GM12892 (cell line): ENCODE data around the gene CEMIP. TPM values are rescaled to one million over a fixed set of nuclear protein-coding genes. Genes with fewer than 3 reads are reported as not detected.

Experiments used
- DNase-seq: peaks from one replicate; pipeline ENCODE4 v3.0.0; 2011; ENCODE audit not compliant: insufficient read length
- FAIRE-seq: peaks from 2 replicates; lab custom pipeline; 2011; peaks lifted over from hg19 to GRCh38; lab: Jason Lieb, UNC
- POLR2A ChIP-seq: IDR thresholded peaks from 2 replicates; pipeline ENCODE4 v1.6.1; 2011; ENCODE audit warnings: low read depth, low read length, control low read depth
- POLR2AphosphoS5 ChIP-seq: IDR thresholded peaks from 2 replicates; pipeline ENCODE4 v1.6.1; 2011; ENCODE audit warnings: low read depth, low read length, control low read depth
- TAF1 ChIP-seq: IDR thresholded peaks from 2 replicates; pipeline ENCODE4 v1.6.1; 2011; ENCODE audit warnings: low read depth, mild to moderate bottlenecking, control low read depth, low read length, borderline replicate concordance
- polyA plus RNA-seq: library from polyadenylated mRNA; unstranded; fragments of >200 nt; gene quantifications from one replicate; pipeline ENCODE4 v1.2.1, GENCODE V29; 2012; ENCODE audit warnings: missing spikeins, inconsistent platforms; ENCODE audit not compliant: missing spikeins

The CEMIP gene, protein sequence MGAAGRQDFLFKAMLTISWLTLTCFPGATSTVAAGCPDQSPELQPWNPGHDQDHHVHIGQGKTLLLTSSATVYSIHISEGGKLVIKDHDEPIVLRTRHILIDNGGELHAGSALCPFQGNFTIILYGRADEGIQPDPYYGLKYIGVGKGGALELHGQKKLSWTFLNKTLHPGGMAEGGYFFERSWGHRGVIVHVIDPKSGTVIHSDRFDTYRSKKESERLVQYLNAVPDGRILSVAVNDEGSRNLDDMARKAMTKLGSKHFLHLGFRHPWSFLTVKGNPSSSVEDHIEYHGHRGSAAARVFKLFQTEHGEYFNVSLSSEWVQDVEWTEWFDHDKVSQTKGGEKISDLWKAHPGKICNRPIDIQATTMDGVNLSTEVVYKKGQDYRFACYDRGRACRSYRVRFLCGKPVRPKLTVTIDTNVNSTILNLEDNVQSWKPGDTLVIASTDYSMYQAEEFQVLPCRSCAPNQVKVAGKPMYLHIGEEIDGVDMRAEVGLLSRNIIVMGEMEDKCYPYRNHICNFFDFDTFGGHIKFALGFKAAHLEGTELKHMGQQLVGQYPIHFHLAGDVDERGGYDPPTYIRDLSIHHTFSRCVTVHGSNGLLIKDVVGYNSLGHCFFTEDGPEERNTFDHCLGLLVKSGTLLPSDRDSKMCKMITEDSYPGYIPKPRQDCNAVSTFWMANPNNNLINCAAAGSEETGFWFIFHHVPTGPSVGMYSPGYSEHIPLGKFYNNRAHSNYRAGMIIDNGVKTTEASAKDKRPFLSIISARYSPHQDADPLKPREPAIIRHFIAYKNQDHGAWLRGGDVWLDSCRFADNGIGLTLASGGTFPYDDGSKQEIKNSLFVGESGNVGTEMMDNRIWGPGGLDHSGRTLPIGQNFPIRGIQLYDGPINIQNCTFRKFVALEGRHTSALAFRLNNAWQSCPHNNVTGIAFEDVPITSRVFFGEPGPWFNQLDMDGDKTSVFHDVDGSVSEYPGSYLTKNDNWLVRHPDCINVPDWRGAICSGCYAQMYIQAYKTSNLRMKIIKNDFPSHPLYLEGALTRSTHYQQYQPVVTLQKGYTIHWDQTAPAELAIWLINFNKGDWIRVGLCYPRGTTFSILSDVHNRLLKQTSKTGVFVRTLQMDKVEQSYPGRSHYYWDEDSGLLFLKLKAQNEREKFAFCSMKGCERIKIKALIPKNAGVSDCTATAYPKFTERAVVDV (N-terminal part only)
- polyA plus RNA-seq: 0.87 TPM

DNA sequence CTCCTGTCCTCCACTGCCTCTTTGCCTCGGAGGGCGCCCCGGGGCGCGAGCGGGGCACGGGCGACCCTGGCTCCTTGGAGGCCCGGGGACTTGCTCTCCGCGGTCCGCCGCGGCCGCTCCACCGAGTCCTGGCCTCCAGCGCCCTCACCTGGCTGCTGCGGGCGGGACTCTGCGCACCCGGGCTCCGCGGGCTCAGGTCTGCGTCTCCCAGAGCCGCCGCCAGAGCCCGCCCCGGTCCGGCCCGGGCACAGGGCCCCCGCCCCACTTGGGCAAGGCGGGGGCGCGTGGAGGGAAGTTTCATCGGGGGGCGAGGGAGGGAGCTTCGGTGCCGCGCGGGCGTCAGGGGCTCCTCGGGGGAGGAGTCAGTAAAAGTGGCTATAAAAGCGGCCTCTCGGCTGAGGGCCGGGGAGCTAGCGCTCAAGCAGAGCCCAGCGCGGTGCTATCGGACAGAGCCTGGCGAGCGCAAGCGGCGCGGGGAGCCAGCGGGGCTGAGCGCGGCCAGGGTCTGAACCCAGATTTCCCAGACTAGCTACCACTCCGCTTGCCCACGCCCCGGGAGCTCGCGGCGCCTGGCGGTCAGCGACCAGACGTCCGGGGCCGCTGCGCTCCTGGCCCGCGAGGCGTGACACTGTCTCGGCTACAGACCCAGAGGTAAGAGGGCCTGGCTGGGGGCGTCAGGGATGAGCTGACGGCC, at the start of gene CEMIP:
TSS of gene CEMIP (plus strand) at position 407 of the 694 bp plus-strand sequence. CDS start 94,510 bp downstream, outside the sequence.
- FAIRE-seq: no peak
- peak; percentile 40 for DNase-seq
- TF ChIP-seq POLR2A (no peak), POLR2AphosphoS5 (no peak), TAF1 (no peak)

DNA sequence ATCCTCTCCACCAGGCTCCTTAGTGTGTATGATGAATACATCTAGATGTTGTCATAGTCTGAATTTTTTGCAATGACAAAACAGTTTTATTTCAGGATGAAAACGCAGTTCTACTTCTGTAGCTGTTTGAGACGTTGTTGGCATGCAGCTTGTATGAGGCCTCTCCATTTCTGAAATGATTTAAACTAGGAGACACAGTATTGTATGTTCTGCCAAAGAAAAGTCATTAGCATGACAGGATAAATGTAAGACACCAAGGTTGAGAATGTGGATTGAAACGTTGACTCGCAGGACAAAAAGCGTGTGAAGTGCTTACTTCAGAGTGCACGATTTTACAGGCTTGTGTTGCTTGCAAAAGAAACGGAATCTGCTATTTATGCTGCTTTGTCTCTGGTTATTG, 48.8 kb upstream of the CEMIP start:
- no peak for FAIRE-seq
- DNase-seq: no peak
- no peak for TF ChIP-seq TAF1

DNA sequence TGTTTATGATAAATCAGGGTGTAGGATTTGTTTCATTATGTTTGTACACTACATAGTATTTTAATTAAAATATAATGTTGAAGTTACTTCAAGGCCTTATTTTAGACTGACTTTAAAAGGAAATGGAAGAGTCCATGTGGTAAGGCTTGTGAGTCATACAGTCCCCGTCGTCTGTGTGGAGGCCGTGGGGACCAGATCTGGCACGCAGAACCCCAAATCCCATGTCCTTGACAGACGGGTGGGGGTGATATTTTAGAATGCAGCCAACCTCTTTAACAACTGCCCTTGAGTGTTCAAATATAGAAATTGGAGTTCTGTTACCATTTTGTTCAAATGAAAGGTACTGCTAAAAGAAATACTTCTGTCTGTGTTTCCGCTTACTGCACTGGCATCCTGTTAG, 48.2 kb upstream of the CEMIP start:
- DNase-seq (no peak), FAIRE-seq (no peak)
- no peak for TF ChIP-seq POLR2A
- TF ChIP-seq POLR2AphosphoS5: no peak
- no peak for TF ChIP-seq TAF1

DNA sequence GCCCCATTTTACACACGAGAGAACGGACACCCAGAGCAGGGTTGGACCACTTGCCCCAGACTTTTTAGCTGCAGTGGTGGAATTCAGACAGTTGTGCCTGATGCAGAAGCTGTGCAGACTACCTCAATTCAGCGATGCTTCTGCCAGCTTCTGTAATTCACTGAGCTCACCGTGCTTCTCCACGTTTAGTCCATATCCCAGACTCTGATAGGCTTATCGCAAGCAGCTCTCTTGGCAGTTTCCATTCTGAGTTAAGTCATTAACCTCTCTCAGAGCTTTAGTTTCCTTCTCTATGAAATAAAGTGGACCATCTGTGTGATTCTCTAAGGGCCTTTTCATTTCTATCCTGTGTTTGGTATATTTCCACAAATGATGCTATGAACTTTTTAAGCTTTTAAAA, 47.0 kb upstream of the CEMIP start:
- no peak for TF ChIP-seq TAF1
- no peak for TF ChIP-seq POLR2A
- no peak for DNase-seq
- FAIRE-seq: no peak

DNA sequence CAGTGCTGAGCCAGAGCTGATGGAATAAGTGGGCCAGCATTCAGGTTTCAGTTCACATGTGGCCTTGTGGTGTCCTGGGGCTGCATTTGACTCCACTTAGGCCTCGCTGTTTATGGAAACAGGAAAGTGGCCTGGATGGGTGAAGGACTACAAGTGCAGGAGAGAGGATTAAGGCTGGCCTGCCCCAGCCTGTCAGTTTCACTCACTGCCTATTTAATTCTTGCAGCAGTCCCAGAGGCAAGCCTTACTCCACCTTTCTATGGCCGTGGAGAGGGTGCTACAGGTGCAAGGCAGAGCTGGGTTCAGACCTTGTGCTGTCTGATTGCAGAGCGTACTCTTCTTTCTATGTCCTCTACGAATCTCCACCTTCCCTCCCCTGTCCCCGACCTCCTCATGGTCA, 46.4 kb upstream of the CEMIP start:
- no peak for TF ChIP-seq POLR2AphosphoS5
- TF ChIP-seq TAF1: no peak
- TF ChIP-seq POLR2A: no peak
- FAIRE-seq (no peak), DNase-seq (no peak)

DNA sequence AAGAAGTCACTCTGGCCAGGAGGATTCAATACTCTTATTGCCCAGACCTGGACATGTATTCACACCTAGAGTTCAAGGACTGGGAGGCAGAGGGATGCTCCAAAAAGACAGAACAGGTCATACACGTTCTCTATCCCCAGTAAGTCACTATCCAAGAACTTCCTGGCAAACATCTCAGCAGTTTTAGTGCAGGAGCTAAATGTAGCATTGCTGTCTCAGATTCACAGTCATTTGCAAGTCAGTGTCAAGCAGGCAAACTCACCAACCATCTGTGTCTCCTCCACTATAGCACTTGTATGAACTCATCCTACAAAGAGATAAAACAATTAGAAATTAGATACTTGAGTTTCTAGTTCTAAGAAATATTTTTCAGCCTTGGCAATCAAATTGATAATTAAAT, 45.7 kb upstream of the CEMIP start:
- no peak for DNase-seq
- FAIRE-seq: no peak
- TF ChIP-seq POLR2A (no peak), POLR2AphosphoS5 (no peak), TAF1 (no peak)

DNA sequence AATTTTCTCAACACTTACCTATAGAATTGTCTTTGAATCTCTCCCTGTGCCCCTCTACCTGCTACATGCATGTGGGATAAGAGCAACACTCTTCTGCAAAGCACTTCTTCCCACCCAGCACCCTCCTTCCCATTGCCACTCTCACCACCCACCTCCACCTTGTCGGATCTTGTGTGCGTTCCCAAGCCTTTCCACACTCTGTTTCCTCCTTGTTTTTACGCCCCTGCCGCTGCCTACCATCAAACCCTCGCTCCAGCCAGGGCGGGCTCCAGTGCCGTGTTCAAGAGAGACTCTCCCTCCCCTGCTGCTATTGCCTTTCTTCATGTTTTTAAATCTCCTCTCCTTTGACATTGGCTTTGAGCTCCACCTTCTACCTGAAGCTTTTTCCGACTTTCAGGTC, 43.8 kb upstream of the CEMIP start:
- FAIRE-seq (no peak), DNase-seq (no peak)
- TF ChIP-seq POLR2A (no peak), TAF1 (no peak), POLR2AphosphoS5 (no peak)

DNA sequence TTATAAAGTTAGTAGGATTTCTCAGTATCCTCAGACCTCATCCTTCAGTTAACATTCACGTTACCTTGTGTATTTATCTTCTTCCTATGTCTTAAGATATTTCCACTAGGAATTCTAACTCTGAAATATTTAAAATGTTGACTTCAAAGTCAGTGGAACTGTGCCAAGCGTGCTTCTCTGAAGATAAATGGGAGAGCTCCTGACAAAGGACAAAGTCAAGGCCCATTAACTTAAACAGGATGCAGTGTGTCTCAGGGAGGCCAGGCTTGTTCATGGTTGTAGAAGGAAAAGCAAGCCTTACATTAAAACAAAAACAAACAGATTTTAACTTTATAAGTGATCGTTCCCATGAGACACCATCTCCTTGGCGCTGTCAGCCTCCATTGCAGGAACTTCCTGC, 42.6 kb upstream of the CEMIP start:
- DNase-seq (no peak), FAIRE-seq (no peak)
- no peak for TF ChIP-seq POLR2AphosphoS5
- no peak for TF ChIP-seq TAF1
- TF ChIP-seq POLR2A: no peak

DNA sequence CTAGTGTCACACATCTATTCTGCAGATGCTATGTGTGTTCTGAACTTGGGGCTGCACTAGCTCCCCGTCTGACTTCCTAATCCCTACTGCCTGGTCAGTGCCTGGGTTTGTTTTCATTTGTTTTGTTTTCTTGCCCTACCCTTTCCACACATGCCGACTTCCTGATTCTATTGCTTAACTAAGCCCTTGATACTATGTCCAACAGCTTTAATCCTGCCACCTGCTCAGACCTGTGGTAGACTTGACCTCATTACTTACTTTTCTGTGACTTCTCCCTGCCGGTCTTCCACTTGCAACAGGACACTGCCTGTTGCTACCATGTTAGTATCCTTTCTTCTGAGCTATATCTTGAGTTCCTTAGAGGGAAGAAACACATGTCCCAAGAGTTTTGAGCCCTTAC, 39.3 kb upstream of the CEMIP start:
- no peak for FAIRE-seq
- DNase-seq: no peak
- no peak for TF ChIP-seq POLR2A
- TF ChIP-seq POLR2AphosphoS5: no peak
- TF ChIP-seq TAF1: no peak

DNA sequence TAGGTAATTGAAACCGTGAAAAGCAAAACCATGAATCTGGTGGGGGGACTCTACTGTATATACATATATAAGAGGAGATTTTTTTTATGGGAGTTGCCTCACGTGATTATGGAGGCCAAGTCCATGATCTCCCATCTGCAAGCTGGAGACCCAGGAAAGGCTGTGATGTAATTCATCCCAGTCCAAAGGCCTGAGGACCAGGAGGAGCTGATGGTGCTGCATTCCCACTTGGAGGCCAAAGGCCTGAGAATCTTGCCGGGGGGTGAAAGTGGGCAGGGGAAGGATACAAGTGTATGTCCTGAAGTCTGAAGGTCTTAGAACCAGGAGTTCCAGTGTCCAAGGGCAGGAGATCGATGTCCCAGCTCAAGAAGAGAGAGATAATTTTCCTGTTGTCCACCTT, 37.1 kb upstream of the CEMIP start:
- no peak for TF ChIP-seq POLR2AphosphoS5
- DNase-seq (no peak), FAIRE-seq (no peak)

DNA sequence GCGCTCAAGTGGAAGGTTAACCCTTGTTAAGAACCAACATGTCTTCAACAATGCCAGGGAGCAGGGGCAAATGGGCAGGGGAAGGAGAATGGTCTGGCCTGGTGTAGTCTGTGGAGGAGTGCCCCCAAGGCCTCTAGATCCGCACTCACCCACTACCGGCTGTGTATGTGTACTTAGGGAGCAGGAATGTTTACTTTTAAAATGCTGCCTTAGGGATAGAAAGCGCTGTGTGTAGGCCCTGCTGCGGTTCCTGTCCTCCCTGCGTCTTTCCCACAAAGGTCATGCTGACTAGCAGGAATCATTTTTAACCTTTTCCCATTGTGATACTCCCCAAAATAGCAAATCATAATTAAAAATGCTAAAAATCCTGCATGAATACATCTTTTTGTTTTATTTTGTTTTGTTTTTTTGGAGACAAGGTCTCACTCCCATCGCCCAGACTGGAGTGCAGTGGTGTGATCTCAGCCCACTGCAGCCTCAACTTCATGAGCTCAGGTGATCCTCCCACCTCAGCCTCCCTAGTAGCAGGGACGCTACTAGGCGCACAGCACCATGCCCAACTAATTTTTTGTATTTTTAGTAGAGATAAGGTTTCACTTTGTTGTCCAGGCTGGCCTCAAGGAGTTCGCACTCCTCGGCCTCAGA, 35.9 kb upstream of the CEMIP start:
- DNase-seq (no peak), FAIRE-seq (no peak)
- no peak for TF ChIP-seq POLR2A
- TF ChIP-seq POLR2AphosphoS5: no peak
- no peak for TF ChIP-seq TAF1
